SK-N-SH (cell line): ENCODE measurements around the gene FLCN.

Source experiments
- CTCF ChIP-seq: fragments of 200-600 bp; sonication (generic); IDR thresholded peaks from 2 replicates; pipeline ENCODE4 v1.6.1; 2017; ENCODE audit warnings: antibody characterized with exemption, mild to moderate bottlenecking, moderate library complexity
- RAD21 ChIP-seq: IDR thresholded peaks from 2 replicates; pipeline ENCODE4 v1.6.1; 2012; ENCODE audit warnings: mild to moderate bottlenecking, low read length
- RFX5 ChIP-seq: IDR thresholded peaks from 2 replicates; pipeline ENCODE4 v1.6.1; 2012; ENCODE audit warnings: mild to moderate bottlenecking, improper control_type of control experiment, low read length
- RXRA ChIP-seq: IDR thresholded peaks from 2 replicates; pipeline ENCODE4 v1.4.0; 2012; ENCODE audit warnings: low read depth, mild to moderate bottlenecking, borderline replicate concordance
- TAF1 ChIP-seq: IDR thresholded peaks from 2 replicates; pipeline ENCODE4 v1.6.1; 2012; ENCODE audit warnings: low read depth, mild to moderate bottlenecking, low read length, moderate library complexity, borderline replicate concordance

GRCh38 chr17:17164676-17165075, 72.3 kb downstream of the FLCN start:
- no peak for TF ChIP-seq RXRA
- no peak for TF ChIP-seq TAF1
- no peak for TF ChIP-seq RFX5
- no peak for TF ChIP-seq CTCF
- no peak for TF ChIP-seq RAD21
